Measurements from ENCODE around the gene GARNL3.

GRCh38 chr9:127344368-127345000, 79.9 kb downstream of the GARNL3 start:
- no peak for TF ChIP-seq CTCF (IDR thresholded peaks at IDR 0.05)
- TF ChIP-seq POLR2A (IDR thresholded peaks at IDR 0.05): no peak

Measured in right lobe of liver (tissue), 4 donors.